ENCODE data around the gene SLC2A11. TPM values are rescaled to one million over a fixed set of nuclear protein-coding genes. Genes with fewer than 3 reads are reported as not detected.

SLC2A11 gene
- total RNA-seq, 4 donors from 2014 or later: 3.2 to 12.5 (median 8.7) TPM

DNA sequence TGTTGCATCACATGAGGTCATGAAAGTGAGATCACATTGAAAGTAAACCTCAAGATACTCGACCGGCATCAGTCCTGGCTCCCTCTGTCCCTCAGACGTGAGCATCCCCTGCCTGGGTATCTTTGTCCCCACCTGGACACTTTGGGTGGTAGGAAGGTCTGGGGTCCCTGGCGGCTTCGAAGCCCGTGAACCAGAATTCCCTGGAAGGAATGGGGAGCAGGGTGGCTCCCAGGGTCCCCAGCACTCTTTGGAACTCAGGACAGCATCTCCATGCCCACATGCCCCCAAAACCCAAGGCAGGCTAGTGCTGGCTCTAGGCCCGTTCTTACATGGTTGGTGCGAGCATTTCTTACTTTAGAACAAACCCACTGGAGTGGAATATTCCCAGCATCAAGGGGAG, 26.4 kb upstream of the SLC2A11 start:
- peaks cover 17% of the 10 kb centered on the region for H3K4me1 ChIP-seq
- no peaks in the 10 kb centered on the region for H3K9me3 ChIP-seq
- peak; percentile 36 to 44 for DNase-seq (ENCODE audit: low spot score in 2 of 2)
- 91% methylated on average over 8 of the region's 8 CpGs for WGBS
- peaks cover 80% of the 10 kb centered on the region for H3K36me3 ChIP-seq
- no peaks in the 10 kb centered on the region for H3K27me3 ChIP-seq
- TF ChIP-seq POLR2A (IDR thresholded peaks at IDR 0.05): no peak
- TF ChIP-seq, protein P1, sequence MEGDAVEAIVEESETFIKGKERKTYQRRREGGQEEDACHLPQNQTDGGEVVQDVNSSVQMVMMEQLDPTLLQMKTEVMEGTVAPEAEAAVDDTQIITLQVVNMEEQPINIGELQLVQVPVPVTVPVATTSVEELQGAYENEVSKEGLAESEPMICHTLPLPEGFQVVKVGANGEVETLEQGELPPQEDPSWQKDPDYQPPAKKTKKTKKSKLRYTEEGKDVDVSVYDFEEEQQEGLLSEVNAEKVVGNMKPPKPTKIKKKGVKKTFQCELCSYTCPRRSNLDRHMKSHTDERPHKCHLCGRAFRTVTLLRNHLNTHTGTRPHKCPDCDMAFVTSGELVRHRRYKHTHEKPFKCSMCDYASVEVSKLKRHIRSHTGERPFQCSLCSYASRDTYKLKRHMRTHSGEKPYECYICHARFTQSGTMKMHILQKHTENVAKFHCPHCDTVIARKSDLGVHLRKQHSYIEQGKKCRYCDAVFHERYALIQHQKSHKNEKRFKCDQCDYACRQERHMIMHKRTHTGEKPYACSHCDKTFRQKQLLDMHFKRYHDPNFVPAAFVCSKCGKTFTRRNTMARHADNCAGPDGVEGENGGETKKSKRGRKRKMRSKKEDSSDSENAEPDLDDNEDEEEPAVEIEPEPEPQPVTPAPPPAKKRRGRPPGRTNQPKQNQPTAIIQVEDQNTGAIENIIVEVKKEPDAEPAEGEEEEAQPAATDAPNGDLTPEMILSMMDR (IDR thresholded peaks at IDR 0.05): no peak
- TF ChIP-seq POLR2AphosphoS5 (IDR thresholded peaks at IDR 0.05): no peak
- TF ChIP-seq EP300 (IDR thresholded peaks at IDR 0.05): no peak
- H3K4me3 ChIP-seq: no peak overlapping the region
- H3K27ac ChIP-seq: no peak overlapping the region

DNA sequence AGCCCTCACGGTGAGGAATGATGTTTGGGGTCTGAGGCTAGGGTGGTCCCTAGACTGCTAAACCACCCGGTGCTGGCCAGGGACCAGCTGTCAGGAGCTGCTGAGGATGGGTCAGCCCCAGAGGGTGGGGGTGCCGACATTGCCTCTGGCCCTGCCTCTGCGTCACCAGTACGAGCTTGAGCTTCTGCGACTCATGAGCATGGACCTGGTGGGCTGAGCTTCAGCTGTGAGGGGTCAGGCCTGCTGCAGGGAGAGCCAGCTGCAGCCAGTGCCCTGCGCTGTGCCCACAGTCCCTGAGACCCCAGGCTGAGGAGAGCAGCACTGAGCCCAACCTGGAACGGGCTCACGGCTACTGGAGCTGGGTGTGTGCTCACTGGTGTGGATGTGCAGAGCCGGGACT, 25.9 kb upstream of the SLC2A11 start:
- Histone ChIP-seq H3K27me3 (no peaks in the 10 kb centered on the region), H3K9me3 (no peaks in the 10 kb centered on the region), H3K36me3 (peaks cover 76% of the 10 kb centered on the region), H3K4me3 (no peak overlapping the region), H3K27ac (no peak overlapping the region), H3K4me1 (peaks cover 17% of the 10 kb centered on the region)
- 100% methylated on average over 1 of the region's 10 CpGs for WGBS
- DNase-seq (ENCODE audit: low spot score in 2 of 2): peak; percentile 60 to 71
- TF ChIP-seq POLR2A (IDR thresholded peaks at IDR 0.05) (no peak), POLR2AphosphoS5 (IDR thresholded peaks at IDR 0.05) (no peak), EP300 (IDR thresholded peaks at IDR 0.05) (no peak)
- TF ChIP-seq, protein P1 (IDR thresholded peaks at IDR 0.05): no peak

DNA sequence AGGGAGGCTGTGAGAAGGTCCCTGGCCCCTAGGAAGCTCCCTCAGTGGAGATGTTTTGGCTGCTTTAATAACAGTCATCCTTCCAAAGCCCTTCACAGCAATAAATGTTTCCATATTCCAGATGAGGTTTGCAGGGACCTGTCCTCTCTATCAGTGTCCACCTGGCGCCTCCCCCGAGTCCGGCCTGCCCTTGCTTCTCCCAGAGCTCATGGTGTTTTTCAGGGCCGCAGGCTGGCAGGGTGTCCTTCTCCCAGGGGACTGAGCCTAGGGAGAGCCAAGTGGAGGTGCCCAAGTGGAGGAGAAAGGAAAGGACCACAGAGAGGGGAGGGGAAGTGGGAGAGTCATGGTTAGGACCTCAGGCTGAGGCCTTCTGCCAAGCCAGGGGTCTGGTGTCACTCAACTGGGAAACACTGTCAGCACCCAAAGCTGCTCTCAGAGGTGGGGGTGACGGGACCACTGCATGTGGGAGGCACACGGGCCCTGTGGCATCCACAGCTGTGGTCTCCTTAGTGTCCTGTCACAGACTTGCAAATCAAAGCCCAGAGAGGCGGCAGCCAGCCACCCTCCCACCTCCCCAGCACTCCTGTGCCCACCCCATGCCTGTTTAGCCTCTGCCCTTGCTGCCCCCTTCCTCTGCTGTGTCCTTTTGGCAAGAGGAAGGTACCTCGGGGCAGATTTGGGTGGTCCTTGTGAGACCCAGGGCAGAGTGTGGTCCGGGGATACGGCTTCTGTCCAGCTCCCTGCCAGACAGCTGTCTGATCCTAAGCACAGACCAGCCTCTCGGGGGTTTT, 25.3 kb upstream of the SLC2A11 start:
- peak; percentile 60 to 67 for DNase-seq (ENCODE audit: low spot score in 2 of 2)
- H3K36me3 ChIP-seq: peaks cover 69% of the 10 kb centered on the region
- no peak overlapping the region for H3K27ac ChIP-seq
- 95% methylated on average over 7 of the region's 11 CpGs for WGBS
- no peaks in the 10 kb centered on the region for H3K27me3 ChIP-seq
- H3K4me3 ChIP-seq: no peak overlapping the region
- peaks cover 17% of the 10 kb centered on the region for H3K4me1 ChIP-seq
- no peaks in the 10 kb centered on the region for H3K9me3 ChIP-seq
- TF ChIP-seq EP300 (IDR thresholded peaks at IDR 0.05): no peak

DNA sequence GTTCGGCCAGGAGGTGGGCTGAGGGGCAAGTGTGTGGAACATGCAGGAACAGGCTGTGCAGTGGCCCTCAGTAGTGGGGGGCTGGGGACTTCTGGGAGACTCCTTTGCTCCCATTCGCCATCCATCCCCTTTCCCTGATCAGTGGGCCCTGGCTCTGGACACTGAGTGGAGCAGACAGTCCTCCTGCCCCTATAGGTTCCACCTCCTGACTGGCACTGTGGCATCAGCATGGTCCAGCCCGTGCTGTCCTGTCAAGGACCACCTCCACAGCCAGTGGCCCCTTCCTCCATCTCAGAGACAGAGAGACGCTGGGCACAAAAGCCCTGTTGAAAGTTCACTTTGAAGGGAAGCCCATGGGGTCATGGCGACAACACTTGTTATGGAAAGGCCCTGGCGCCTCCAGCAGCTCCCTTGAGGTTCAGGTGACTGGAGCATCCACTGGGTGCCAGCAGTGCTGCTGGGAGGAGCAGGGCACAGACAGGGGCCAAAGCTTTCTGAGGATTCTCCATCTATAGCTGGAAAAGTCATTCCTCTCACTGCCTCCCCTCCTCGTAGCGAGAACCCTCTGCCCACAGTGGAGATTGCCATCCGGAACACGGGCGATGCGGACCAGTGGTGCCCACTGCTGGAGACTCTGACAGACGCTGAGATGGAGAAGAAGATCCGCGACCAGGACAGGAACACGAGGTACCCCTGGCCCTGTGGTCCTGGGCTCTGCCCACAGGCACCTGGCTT, 24.5 kb upstream of the SLC2A11 start:
- WGBS: 81% methylated on average over 13 of the region's 16 CpGs
- TF ChIP-seq EP300 (IDR thresholded peaks at IDR 0.05) (no peak), POLR2A (IDR thresholded peaks at IDR 0.05) (no peak), POLR2AphosphoS5 (IDR thresholded peaks at IDR 0.05) (no peak)
- TF ChIP-seq, protein P1 (IDR thresholded peaks at IDR 0.05): no peak
- Histone ChIP-seq H3K4me3 (no peak overlapping the region), H3K36me3 (peaks cover 62% of the 10 kb centered on the region), H3K9me3 (no peaks in the 10 kb centered on the region), H3K27me3 (no peaks in the 10 kb centered on the region), H3K27ac (no peak overlapping the region), H3K4me1 (peaks cover 18% of the 10 kb centered on the region)
- DNase-seq (ENCODE audit: low spot score in 2 of 2): peak; percentile 51 to 69

DNA sequence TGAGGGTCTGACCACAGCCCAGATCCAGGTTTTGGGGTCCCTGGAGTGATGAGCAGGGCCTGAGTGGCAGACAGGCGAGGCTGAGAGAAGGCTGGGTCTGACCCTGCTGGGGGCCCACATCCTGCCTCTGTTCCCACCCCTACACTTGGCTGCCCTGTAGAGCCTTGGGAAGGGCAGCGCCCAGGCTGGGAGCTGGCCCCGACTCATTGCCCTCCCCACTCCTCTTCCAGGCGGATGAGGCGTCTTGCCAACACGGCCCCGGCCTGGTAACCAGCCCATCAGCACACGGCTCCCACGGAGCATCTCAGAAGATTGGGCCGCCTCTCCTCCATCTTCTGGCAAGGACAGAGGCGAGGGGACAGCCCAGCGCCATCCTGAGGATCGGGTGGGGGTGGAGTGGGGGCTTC, 23.8 kb upstream of the SLC2A11 start:
- no peaks in the 10 kb centered on the region for H3K9me3 ChIP-seq
- peaks cover 56% of the 10 kb centered on the region for H3K36me3 ChIP-seq
- no peak for TF ChIP-seq EP300 (IDR thresholded peaks at IDR 0.05)
- TF ChIP-seq POLR2AphosphoS5 (IDR thresholded peaks at IDR 0.05): no peak
- no peak for TF ChIP-seq POLR2A (IDR thresholded peaks at IDR 0.05)
- TF ChIP-seq, protein P1 (IDR thresholded peaks at IDR 0.05): no peak
- no peak overlapping the region for H3K27ac ChIP-seq
- H3K27me3 ChIP-seq: no peaks in the 10 kb centered on the region
- DNase-seq (ENCODE audit: low spot score in 2 of 2): peak; percentile 54 to 72
- 86% methylated on average over 10 of the region's 13 CpGs for WGBS
- no peak overlapping the region for H3K4me3 ChIP-seq
- H3K4me1 ChIP-seq: peaks cover 23% of the 10 kb centered on the region

Data from suprapubic skin (tissue), 4 donors.